CMK (cell line): ENCODE measurements around the gene RSU1.

Experiments used
- DNase-seq: peaks from one replicate; pipeline ENCODE4 v3.0.0-alpha.2; 2010; ENCODE audit warnings: low read depth

The RSU1 gene

GRCh38 chr10:16674147-16674703 is 143.0 kb downstream of the RSU1 start:
- DNase-seq = no peak

- DNase-seq = no peak
Observed at GRCh38 chr10:16673443-16673842, 143.8 kb downstream of the RSU1 start.

- DNase-seq = no peak
Observed at GRCh38 chr10:16663444-16663843, 153.8 kb downstream of the RSU1 start.

GRCh38 chr10:16662923-16663322 is 154.3 kb downstream of the RSU1 start:
- DNase-seq = no peak

GRCh38 chr10:16656895-16657294 is 160.3 kb downstream of the RSU1 start:
- DNase-seq = no peak

- no peak for DNase-seq
Observed at GRCh38 chr10:16653224-16653623, 164.0 kb downstream of the RSU1 start.

- DNase-seq = no peak
Observed at GRCh38 chr10:16652154-16652553, 165.1 kb downstream of the RSU1 start.

- DNase-seq = no peak
Observed at GRCh38 chr10:16649757-16650156, 167.5 kb downstream of the RSU1 start.

- DNase-seq = no peak
Observed at GRCh38 chr10:16648366-16648765, 168.9 kb downstream of the RSU1 start.

GRCh38 chr10:16646181-16647059 is 170.8 kb downstream of the RSU1 start:
- no peak for DNase-seq

- no peak for DNase-seq
Observed at GRCh38 chr10:16644146-16644545, 173.1 kb downstream of the RSU1 start.

- DNase-seq = no peak
Observed at GRCh38 chr10:16643502-16643901, 173.7 kb downstream of the RSU1 start.

- no peak for DNase-seq
Observed at GRCh38 chr10:16640153-16640552, 177.1 kb downstream of the RSU1 start.

- no peak for DNase-seq
Observed at GRCh38 chr10:16639471-16639870, 177.8 kb downstream of the RSU1 start.

GRCh38 chr10:16632996-16633395 is 184.2 kb downstream of the RSU1 start:
- DNase-seq = no peak

- DNase-seq = no peak
Observed at GRCh38 chr10:16626697-16627096, 190.5 kb downstream of the RSU1 start.

- no peak for DNase-seq
Observed at GRCh38 chr10:16612981-16613355, 204.3 kb downstream of the RSU1 start.

GRCh38 chr10:16612115-16612980 is 204.9 kb downstream of the RSU1 start:
- peak; percentile 7 for DNase-seq

GRCh38 chr10:16611037-16611436 is 206.2 kb downstream of the RSU1 start:
- no peak for DNase-seq

- DNase-seq = no peak
Observed at GRCh38 chr10:16609211-16609610, 208.0 kb downstream of the RSU1 start.

GRCh38 chr10:16606923-16607322 is 210.3 kb downstream of the RSU1 start:
- no peak for DNase-seq

GRCh38 chr10:16606421-16606820 is 210.8 kb downstream of the RSU1 start:
- no peak for DNase-seq

- no peak for DNase-seq
Observed at GRCh38 chr10:16603308-16603707, 213.9 kb downstream of the RSU1 start.
